ENCODE data around the gene GFRA4.

- no peak for TF ChIP-seq POLR2AphosphoS5 (IDR thresholded peaks at IDR 0.05; ENCODE audit: insufficient read depth in 1 of 2, low read depth in 1 of 2)
- TF ChIP-seq, protein P1, sequence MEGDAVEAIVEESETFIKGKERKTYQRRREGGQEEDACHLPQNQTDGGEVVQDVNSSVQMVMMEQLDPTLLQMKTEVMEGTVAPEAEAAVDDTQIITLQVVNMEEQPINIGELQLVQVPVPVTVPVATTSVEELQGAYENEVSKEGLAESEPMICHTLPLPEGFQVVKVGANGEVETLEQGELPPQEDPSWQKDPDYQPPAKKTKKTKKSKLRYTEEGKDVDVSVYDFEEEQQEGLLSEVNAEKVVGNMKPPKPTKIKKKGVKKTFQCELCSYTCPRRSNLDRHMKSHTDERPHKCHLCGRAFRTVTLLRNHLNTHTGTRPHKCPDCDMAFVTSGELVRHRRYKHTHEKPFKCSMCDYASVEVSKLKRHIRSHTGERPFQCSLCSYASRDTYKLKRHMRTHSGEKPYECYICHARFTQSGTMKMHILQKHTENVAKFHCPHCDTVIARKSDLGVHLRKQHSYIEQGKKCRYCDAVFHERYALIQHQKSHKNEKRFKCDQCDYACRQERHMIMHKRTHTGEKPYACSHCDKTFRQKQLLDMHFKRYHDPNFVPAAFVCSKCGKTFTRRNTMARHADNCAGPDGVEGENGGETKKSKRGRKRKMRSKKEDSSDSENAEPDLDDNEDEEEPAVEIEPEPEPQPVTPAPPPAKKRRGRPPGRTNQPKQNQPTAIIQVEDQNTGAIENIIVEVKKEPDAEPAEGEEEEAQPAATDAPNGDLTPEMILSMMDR (IDR thresholded peaks at IDR 0.05) = no peak
Observed at GRCh38 chr20:3678856-3679720, 15.9 kb upstream of the GFRA4 start.

All from vagina (tissue), 2 donors.